ENCODE measurements around the gene PCGF2.

The PCGF2 gene

GRCh38 chr17:38710604-38710962 lies 37.6 kb downstream of the PCGF2 start:
- H3K9me3 ChIP-seq (ENCODE audit: control insufficient read depth in 1 of 2, low read length in 2 of 2) = no peaks in the 10 kb centered on the region
- H3K4me1 ChIP-seq (ENCODE audit: control insufficient read depth in 1 of 2, insufficient read depth in 2 of 2, low read length in 2 of 2) = peaks cover 20 to 21% of the 10 kb centered on the region in 2 donors
- H3K27me3 ChIP-seq (ENCODE audit: control insufficient read depth in 1 of 2, insufficient read depth in 2 of 2, low read length in 2 of 2) = no peaks in the 10 kb centered on the region
- no peak overlapping the region for H3K27ac ChIP-seq (ENCODE audit: low read depth, low read length)
- peaks cover 36 to 83% of the 10 kb centered on the region in 2 donors for H3K36me3 ChIP-seq (ENCODE audit: control insufficient read depth in 1 of 2, insufficient read depth in 2 of 2, low read length in 2 of 2)
- H3K9ac ChIP-seq (ENCODE audit: low read depth in 1 of 2, low read length in 2 of 2) = no peak overlapping the region
- H3K4me3 ChIP-seq (ENCODE audit: low read depth in 1 of 2, low read length in 2 of 2) = no peak overlapping the region

- Histone ChIP-seq H3K9ac (ENCODE audit: low read depth in 1 of 2, low read length in 2 of 2) (no peak overlapping the region), H3K27ac (ENCODE audit: low read depth, low read length) (no peak overlapping the region), H3K4me3 (ENCODE audit: low read depth in 1 of 2, low read length in 2 of 2) (no peak overlapping the region), H3K9me3 (ENCODE audit: control insufficient read depth in 1 of 2, low read length in 2 of 2) (no peaks in the 10 kb centered on the region), H3K4me1 (ENCODE audit: control insufficient read depth in 1 of 2, insufficient read depth in 2 of 2, low read length in 2 of 2) (peaks cover 20 to 21% of the 10 kb centered on the region in 2 donors), H3K36me3 (ENCODE audit: control insufficient read depth in 1 of 2, insufficient read depth in 2 of 2, low read length in 2 of 2) (peaks cover 34 to 77% of the 10 kb centered on the region in 2 donors), H3K27me3 (ENCODE audit: control insufficient read depth in 1 of 2, insufficient read depth in 2 of 2, low read length in 2 of 2) (no peaks in the 10 kb centered on the region)
These were observed 38.1 kb downstream of the PCGF2 start for GRCh38 chr17:38709864-38710603.

- no peak overlapping the region for H3K9ac ChIP-seq (ENCODE audit: low read depth in 1 of 2, low read length in 2 of 2)
These were observed 38.9 kb downstream of the PCGF2 start for GRCh38 chr17:38709104-38709820.

GRCh38 chr17:38707678-38708351 lies 40.3 kb downstream of the PCGF2 start:
- no peaks in the 10 kb centered on the region for H3K9me3 ChIP-seq (ENCODE audit: control insufficient read depth in 1 of 2, low read length in 2 of 2)
- peak overlapping the region in 1 of 2 donors; percentile 12 for H3K9ac ChIP-seq (ENCODE audit: low read depth in 1 of 2, low read length in 2 of 2)
- no peak overlapping the region for H3K27ac ChIP-seq (ENCODE audit: low read depth, low read length)
- peaks cover 25 to 57% of the 10 kb centered on the region in 2 donors for H3K36me3 ChIP-seq (ENCODE audit: control insufficient read depth in 1 of 2, insufficient read depth in 2 of 2, low read length in 2 of 2)
- no peaks in the 10 kb centered on the region for H3K27me3 ChIP-seq (ENCODE audit: control insufficient read depth in 1 of 2, insufficient read depth in 2 of 2, low read length in 2 of 2)
- peak overlapping the region in 1 of 2 donors; percentile 70 for H3K4me3 ChIP-seq (ENCODE audit: low read depth in 1 of 2, low read length in 2 of 2)
- peaks cover 21 to 33% of the 10 kb centered on the region in 2 donors for H3K4me1 ChIP-seq (ENCODE audit: control insufficient read depth in 1 of 2, insufficient read depth in 2 of 2, low read length in 2 of 2)

More at GRCh38 chr17:38709104-38709820, 38.9 kb downstream of the PCGF2 start:
- Histone ChIP-seq H3K36me3 (ENCODE audit: control insufficient read depth in 1 of 2, insufficient read depth in 2 of 2, low read length in 2 of 2) (peaks cover 33 to 71% of the 10 kb centered on the region in 2 donors), H3K27me3 (ENCODE audit: control insufficient read depth in 1 of 2, insufficient read depth in 2 of 2, low read length in 2 of 2) (no peaks in the 10 kb centered on the region), H3K4me1 (ENCODE audit: control insufficient read depth in 1 of 2, insufficient read depth in 2 of 2, low read length in 2 of 2) (peaks cover 21 to 23% of the 10 kb centered on the region in 2 donors), H3K27ac (ENCODE audit: low read depth, low read length) (no peak overlapping the region), H3K4me3 (ENCODE audit: low read depth in 1 of 2, low read length in 2 of 2) (no peak overlapping the region), H3K9me3 (ENCODE audit: control insufficient read depth in 1 of 2, low read length in 2 of 2) (no peaks in the 10 kb centered on the region)

GRCh38 chr17:38706505-38707216 lies 41.5 kb downstream of the PCGF2 start:
- Histone ChIP-seq H3K9ac (ENCODE audit: low read depth in 1 of 2, low read length in 2 of 2) (peak overlapping the region; percentile 43 to 61), H3K4me3 (ENCODE audit: low read depth in 1 of 2, low read length in 2 of 2) (peak overlapping the region; percentile 70 to 89), H3K9me3 (ENCODE audit: control insufficient read depth in 1 of 2, low read length in 2 of 2) (no peaks in the 10 kb centered on the region), H3K4me1 (ENCODE audit: control insufficient read depth in 1 of 2, insufficient read depth in 2 of 2, low read length in 2 of 2) (peaks cover 23 to 38% of the 10 kb centered on the region in 2 donors), H3K27ac (ENCODE audit: low read depth, low read length) (no peak overlapping the region), H3K27me3 (ENCODE audit: control insufficient read depth in 1 of 2, insufficient read depth in 2 of 2, low read length in 2 of 2) (no peaks in the 10 kb centered on the region), H3K36me3 (ENCODE audit: control insufficient read depth in 1 of 2, insufficient read depth in 2 of 2, low read length in 2 of 2) (peaks cover 20 to 45% of the 10 kb centered on the region in 2 donors)

- Histone ChIP-seq H3K9ac (ENCODE audit: low read depth in 1 of 2, low read length in 2 of 2) (peak overlapping the region; percentile 43 to 61), H3K27me3 (ENCODE audit: control insufficient read depth in 1 of 2, insufficient read depth in 2 of 2, low read length in 2 of 2) (no peaks in the 10 kb centered on the region), H3K27ac (ENCODE audit: low read depth, low read length) (peak overlapping the region; percentile 65), H3K36me3 (ENCODE audit: control insufficient read depth in 1 of 2, insufficient read depth in 2 of 2, low read length in 2 of 2) (peaks cover 20 to 38% of the 10 kb centered on the region in 2 donors), H3K9me3 (ENCODE audit: control insufficient read depth in 1 of 2, low read length in 2 of 2) (no peaks in the 10 kb centered on the region), H3K4me3 (ENCODE audit: low read depth in 1 of 2, low read length in 2 of 2) (peak overlapping the region; percentile 70 to 89), H3K4me1 (ENCODE audit: control insufficient read depth in 1 of 2, insufficient read depth in 2 of 2, low read length in 2 of 2) (peaks cover 30 to 45% of the 10 kb centered on the region in 2 donors)
These were observed 42.2 kb downstream of the PCGF2 start for GRCh38 chr17:38705803-38706504.

- H3K9me3 ChIP-seq (ENCODE audit: control insufficient read depth in 1 of 2, low read length in 2 of 2) = no peaks in the 10 kb centered on the region
- peaks cover 17 to 35% of the 10 kb centered on the region in 2 donors for H3K36me3 ChIP-seq (ENCODE audit: control insufficient read depth in 1 of 2, insufficient read depth in 2 of 2, low read length in 2 of 2)
- peak overlapping the region; percentile 70 to 89 for H3K4me3 ChIP-seq (ENCODE audit: low read depth in 1 of 2, low read length in 2 of 2)
- H3K27me3 ChIP-seq (ENCODE audit: control insufficient read depth in 1 of 2, insufficient read depth in 2 of 2, low read length in 2 of 2) = no peaks in the 10 kb centered on the region
- H3K4me1 ChIP-seq (ENCODE audit: control insufficient read depth in 1 of 2, insufficient read depth in 2 of 2, low read length in 2 of 2) = peaks cover 31 to 46% of the 10 kb centered on the region in 2 donors
- H3K9ac ChIP-seq (ENCODE audit: low read depth in 1 of 2, low read length in 2 of 2) = no peak overlapping the region
- H3K27ac ChIP-seq (ENCODE audit: low read depth, low read length) = peak overlapping the region; percentile 65
These were observed 42.7 kb downstream of the PCGF2 start for GRCh38 chr17:38705523-38705802.

GRCh38 chr17:38704606-38705522 lies 43.3 kb downstream of the PCGF2 start, which contains the start of gene MLLT6:
MLLT6 (plus strand) TSS chr17:38705273; CDS start chr17:38705633, 360 bp downstream.
- H3K27me3 ChIP-seq (ENCODE audit: control insufficient read depth in 1 of 2, insufficient read depth in 2 of 2, low read length in 2 of 2) = no peaks in the 10 kb centered on the region
- no peaks in the 10 kb centered on the region for H3K9me3 ChIP-seq (ENCODE audit: control insufficient read depth in 1 of 2, low read length in 2 of 2)
- H3K36me3 ChIP-seq (ENCODE audit: control insufficient read depth in 1 of 2, insufficient read depth in 2 of 2, low read length in 2 of 2) = peaks cover 11 to 29% of the 10 kb centered on the region in 2 donors
- H3K27ac ChIP-seq (ENCODE audit: low read depth, low read length) = peak within 1 kb of the TSS; percentile 95
- peaks cover 31 to 46% of the 10 kb centered on the region in 2 donors for H3K4me1 ChIP-seq (ENCODE audit: control insufficient read depth in 1 of 2, insufficient read depth in 2 of 2, low read length in 2 of 2)
- peak within 1 kb of the TSS; percentile 84 to 94 for H3K9ac ChIP-seq (ENCODE audit: low read depth in 1 of 2, low read length in 2 of 2)
- H3K4me3 ChIP-seq (ENCODE audit: low read depth in 1 of 2, low read length in 2 of 2) = peak within 1 kb of the TSS; percentile 89 to 92

Data from duodenal mucosa (tissue), 2 donors.